Measurements from ENCODE around the gene SAMD4A. TPM values are rescaled to one million over a fixed set of nuclear protein-coding genes. Genes with fewer than 3 reads are reported as not detected.

SAMD4A gene
- polyA plus RNA-seq, 1 experiment = 13.4 TPM

GRCh38 chr14:54706769-54707168, 139.8 kb downstream of the SAMD4A start:
- CTCF ChIA-PET = interaction anchor here (0.6 kb wide), 1 partner anchor 138 kb away, joined by 3 read pairs; no protein-coding TSS in a partner anchor
- POLR2A ChIA-PET = no interaction called here
- no peak overlapping the region for H3K4me3 ChIP-seq (ENCODE audit: low read depth, low read length)
- peaks cover 5% of the 10 kb centered on the region for H3K36me3 ChIP-seq (ENCODE audit: control insufficient read depth, insufficient read depth, low read length)
- TF ChIP-seq, protein P1, sequence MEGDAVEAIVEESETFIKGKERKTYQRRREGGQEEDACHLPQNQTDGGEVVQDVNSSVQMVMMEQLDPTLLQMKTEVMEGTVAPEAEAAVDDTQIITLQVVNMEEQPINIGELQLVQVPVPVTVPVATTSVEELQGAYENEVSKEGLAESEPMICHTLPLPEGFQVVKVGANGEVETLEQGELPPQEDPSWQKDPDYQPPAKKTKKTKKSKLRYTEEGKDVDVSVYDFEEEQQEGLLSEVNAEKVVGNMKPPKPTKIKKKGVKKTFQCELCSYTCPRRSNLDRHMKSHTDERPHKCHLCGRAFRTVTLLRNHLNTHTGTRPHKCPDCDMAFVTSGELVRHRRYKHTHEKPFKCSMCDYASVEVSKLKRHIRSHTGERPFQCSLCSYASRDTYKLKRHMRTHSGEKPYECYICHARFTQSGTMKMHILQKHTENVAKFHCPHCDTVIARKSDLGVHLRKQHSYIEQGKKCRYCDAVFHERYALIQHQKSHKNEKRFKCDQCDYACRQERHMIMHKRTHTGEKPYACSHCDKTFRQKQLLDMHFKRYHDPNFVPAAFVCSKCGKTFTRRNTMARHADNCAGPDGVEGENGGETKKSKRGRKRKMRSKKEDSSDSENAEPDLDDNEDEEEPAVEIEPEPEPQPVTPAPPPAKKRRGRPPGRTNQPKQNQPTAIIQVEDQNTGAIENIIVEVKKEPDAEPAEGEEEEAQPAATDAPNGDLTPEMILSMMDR (IDR thresholded peaks at IDR 0.05; ENCODE audit: insufficient read depth, low read depth, low read length) = no peak
- H3K27me3 ChIP-seq (ENCODE audit: control insufficient read depth, insufficient read depth, low read length) = no peaks in the 10 kb centered on the region
- DNase-seq (ENCODE audit: low read depth) = no peak

- Histone ChIP-seq H3K27me3 (ENCODE audit: control insufficient read depth, insufficient read depth, low read length) (no peaks in the 10 kb centered on the region), H3K4me3 (ENCODE audit: low read depth, low read length) (no peak overlapping the region), H3K36me3 (ENCODE audit: control insufficient read depth, insufficient read depth, low read length) (no peaks in the 10 kb centered on the region; the same call in 1 of the 2 replicates)
- DNase-seq (ENCODE audit: low read depth) = no peak
- POLR2A ChIA-PET = no interaction called here
- CTCF ChIA-PET = no interaction called here
- TF ChIP-seq, protein P1 (IDR thresholded peaks at IDR 0.05; ENCODE audit: insufficient read depth, low read depth, low read length) = no peak
Measured at GRCh38 chr14:54708161-54708560, 141.2 kb downstream of the SAMD4A start.

GRCh38 chr14:54708982-54709381, 142.1 kb downstream of the SAMD4A start:
- POLR2A ChIA-PET = no interaction called here
- Histone ChIP-seq H3K36me3 (ENCODE audit: control insufficient read depth, insufficient read depth, low read length) (no peaks in the 10 kb centered on the region; the same call in 1 of the 2 replicates), H3K4me3 (ENCODE audit: low read depth, low read length) (no peak overlapping the region), H3K27me3 (ENCODE audit: control insufficient read depth, insufficient read depth, low read length) (no peaks in the 10 kb centered on the region)
- TF ChIP-seq, protein P1 (IDR thresholded peaks at IDR 0.05; ENCODE audit: insufficient read depth, low read depth, low read length) = no peak
- CTCF ChIA-PET = no interaction called here
- no peak for DNase-seq (ENCODE audit: low read depth)

GRCh38 chr14:54709444-54709843, 142.5 kb downstream of the SAMD4A start:
- TF ChIP-seq, protein P1 (IDR thresholded peaks at IDR 0.05; ENCODE audit: insufficient read depth, low read depth, low read length) = no peak
- no peaks in the 10 kb centered on the region; the same call in 1 of the 2 replicates for H3K36me3 ChIP-seq (ENCODE audit: control insufficient read depth, insufficient read depth, low read length)
- ChIA-PET CTCF (no interaction called here), POLR2A (no interaction called here)
- no peak for DNase-seq (ENCODE audit: low read depth)
- no peak overlapping the region for H3K4me3 ChIP-seq (ENCODE audit: low read depth, low read length)
- no peaks in the 10 kb centered on the region for H3K27me3 ChIP-seq (ENCODE audit: control insufficient read depth, insufficient read depth, low read length)

GRCh38 chr14:54709867-54710266, 142.9 kb downstream of the SAMD4A start:
- POLR2A ChIA-PET = no interaction called here
- Histone ChIP-seq H3K27me3 (ENCODE audit: control insufficient read depth, insufficient read depth, low read length) (no peaks in the 10 kb centered on the region), H3K36me3 (ENCODE audit: control insufficient read depth, insufficient read depth, low read length) (no peaks in the 10 kb centered on the region; the same call in 1 of the 2 replicates), H3K4me3 (ENCODE audit: low read depth, low read length) (no peak overlapping the region)
- TF ChIP-seq, protein P1 (IDR thresholded peaks at IDR 0.05; ENCODE audit: insufficient read depth, low read depth, low read length) = no peak
- DNase-seq (ENCODE audit: low read depth) = no peak
- CTCF ChIA-PET = interaction anchor here (1.0 to 2.2 kb wide), 2 partner anchors 9 to 19 kb away, joined by 3 to 8 read pairs; no protein-coding TSS in a partner anchor

All from BJ (cell line).